ENCODE data around the gene PLEKHA1.

DNA sequence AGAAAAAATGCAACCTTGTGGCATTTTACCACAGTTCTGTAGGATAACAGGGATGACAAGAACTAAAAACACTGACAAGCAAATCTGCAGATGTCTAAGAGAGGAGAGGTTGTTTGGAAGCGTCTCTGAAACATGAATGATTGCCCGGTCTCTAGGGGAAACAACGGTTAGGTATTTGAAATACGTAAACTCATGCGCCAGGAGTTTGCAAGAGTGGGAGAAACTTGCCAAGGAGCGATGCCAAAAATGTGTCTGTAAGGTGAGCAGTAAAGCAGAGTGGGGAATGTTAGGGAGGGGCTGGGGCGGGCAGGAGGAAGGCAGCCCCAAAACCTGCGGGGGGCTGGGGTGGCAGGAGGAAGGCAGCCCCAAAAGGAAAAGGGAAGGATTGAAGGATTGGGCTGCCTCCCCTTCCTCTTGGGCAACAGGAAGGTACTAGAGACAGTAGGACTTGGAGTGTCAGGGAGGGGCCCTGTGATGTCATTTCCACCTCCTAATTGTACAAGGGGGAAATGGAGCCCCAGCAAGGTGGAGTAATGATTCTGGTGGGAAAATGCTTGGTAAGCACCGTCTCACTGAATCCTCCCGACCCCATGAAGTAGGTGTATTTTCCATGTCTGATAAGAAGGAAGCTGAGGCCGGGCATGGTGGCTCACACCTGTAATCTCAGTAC, 33.2 kb upstream of the PLEKHA1 start:
- TF ChIP-seq, protein P1, sequence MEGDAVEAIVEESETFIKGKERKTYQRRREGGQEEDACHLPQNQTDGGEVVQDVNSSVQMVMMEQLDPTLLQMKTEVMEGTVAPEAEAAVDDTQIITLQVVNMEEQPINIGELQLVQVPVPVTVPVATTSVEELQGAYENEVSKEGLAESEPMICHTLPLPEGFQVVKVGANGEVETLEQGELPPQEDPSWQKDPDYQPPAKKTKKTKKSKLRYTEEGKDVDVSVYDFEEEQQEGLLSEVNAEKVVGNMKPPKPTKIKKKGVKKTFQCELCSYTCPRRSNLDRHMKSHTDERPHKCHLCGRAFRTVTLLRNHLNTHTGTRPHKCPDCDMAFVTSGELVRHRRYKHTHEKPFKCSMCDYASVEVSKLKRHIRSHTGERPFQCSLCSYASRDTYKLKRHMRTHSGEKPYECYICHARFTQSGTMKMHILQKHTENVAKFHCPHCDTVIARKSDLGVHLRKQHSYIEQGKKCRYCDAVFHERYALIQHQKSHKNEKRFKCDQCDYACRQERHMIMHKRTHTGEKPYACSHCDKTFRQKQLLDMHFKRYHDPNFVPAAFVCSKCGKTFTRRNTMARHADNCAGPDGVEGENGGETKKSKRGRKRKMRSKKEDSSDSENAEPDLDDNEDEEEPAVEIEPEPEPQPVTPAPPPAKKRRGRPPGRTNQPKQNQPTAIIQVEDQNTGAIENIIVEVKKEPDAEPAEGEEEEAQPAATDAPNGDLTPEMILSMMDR (IDR thresholded peaks at IDR 0.05), result no peak
- TF ChIP-seq POLR2AphosphoS5 (IDR thresholded peaks at IDR 0.05), result no peak

Measured in stomach (tissue), 4 donors.